DMS114 treated with DMSO at 0.1 percent for 48 hours (cell line): Measurements from ENCODE around the gene SDHAF2.

ENCODE experiments used
- DNase-seq: peaks from one replicate; lab custom pipeline; 2025; ENCODE audit not compliant: unreplicated experiment; lab: John Stamatoyannopoulos, UW

The SDHAF2 gene

GRCh38 chr11:61495801-61496601 lies 66.1 kb downstream of the SDHAF2 start:
- no peak for DNase-seq
